NCI-H2029 treated with DMSO at 0.1 percent for 48 hours (cell line): Measurements from ENCODE around the gene CBFA2T3.
"Not testable (repeated sequence)": the region's sequence is repeated elsewhere in the genome, so short reads cannot be mapped to it uniquely, and the experiment has no call there.

Experiments used
- DNase-seq: peaks from one replicate; lab custom pipeline; 2025; lab: John Stamatoyannopoulos, UW

Gene CBFA2T3

GRCh38 chr16:89012622-89012995, 35.6 kb upstream of the CBFA2T3 start:
- no peak for DNase-seq

GRCh38 chr16:89011909-89012621, 35.1 kb upstream of the CBFA2T3 start:
- DNase-seq = no peak

GRCh38 chr16:89010210-89010925, 33.4 kb upstream of the CBFA2T3 start:
- DNase-seq = no peak

DNA sequence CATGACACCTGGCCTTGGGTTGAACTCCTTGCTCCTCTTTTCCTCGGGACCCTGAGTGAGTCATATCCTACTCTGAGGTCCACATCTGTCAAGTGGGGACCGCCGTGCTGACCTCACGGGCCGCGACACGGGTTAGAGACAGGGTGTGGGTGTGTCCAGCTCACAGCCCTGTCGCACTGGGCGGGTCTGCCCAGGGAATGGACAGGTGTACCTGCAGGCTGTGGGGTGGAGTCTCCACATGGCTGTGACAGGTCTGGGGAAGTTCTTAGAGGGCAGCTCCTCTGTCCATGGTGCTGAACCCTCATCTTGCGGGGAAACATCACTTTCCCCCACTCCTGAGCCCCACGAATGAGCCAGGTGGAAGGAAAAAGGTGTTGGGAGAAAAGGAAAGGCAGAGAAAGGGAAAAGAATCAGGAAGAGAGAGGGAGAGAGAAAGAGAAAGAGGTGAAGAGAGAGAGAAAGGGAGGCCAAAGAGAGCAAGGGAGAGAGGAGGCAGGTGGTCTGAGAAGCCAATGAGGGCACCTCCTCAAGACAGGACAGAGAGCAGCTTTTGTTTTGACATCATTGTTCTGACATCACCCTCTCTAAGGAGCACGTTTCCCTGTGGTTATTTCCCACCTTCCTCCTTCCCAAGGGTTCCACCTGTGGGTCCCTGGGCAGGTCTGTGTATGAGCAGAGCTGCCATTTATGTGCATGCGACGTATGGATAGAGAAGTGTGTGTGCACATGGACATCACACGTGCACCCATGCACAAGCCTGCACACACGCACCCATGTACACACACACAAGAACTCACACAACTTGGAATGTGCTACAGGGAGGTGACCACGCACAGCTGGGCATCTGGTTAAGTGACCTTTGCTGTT, 32.6 kb upstream of the CBFA2T3 start:
- no peak for DNase-seq

DNA sequence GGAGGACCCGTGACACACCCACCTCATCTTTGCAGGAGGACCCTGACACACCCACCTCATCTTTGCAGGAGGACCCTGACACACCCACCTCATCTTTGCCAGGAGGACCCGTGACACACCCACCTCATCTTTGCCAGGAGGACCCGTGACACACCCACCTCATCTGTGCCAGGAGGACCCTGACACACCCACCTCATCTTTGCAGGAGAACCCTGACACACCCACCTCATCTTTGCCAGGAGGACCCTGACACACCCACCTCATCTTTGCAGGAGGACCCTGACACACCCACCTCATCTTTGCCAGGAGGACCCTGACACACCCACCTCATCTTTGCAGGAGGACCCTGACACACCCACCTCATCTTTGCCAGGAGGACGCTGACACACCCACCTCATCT, 31.8 kb upstream of the CBFA2T3 start:
- DNase-seq = not testable (repeated sequence)

DNA sequence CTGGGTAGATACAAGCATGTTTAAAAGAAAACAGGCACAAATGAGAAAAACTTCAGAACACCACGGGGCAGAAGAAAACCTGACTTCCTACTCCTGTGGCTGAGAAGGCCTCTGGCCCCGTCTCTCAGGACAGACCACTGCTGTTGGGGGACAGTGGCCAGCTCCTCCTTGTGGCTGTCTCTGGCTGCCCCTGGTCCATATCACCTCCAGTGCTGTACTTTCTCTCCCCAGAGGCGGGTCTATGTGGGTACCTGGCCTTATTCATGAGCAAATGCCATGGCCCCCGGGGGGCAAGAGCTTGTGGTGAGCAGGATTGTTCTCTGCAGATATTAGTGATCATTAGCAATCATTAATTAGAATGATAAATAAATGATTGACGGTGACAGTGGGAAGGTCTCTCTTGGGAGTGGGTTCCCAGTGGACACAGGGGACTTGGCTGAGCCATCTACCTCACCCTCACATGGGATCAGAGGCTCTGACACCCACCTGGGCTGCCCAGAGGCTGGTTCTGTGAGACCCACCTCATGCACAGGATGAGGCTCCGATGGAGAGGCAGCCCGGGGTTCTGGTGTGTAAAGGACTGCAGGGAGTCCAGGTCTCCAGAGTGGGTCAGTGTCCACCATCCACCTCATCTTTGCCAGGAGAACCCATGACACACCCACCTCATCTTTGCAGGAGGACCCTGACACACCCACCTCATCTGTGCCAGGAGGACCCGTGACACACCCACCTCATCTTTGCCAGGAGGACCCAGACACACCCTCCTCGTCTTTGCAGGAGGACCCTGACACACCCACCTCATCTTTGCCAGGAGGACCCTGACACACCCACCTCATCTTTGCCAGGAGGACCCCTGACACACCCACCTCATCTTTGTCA, 30.6 kb upstream of the CBFA2T3 start:
- no peak for DNase-seq

- no peak for DNase-seq
Observed at GRCh38 chr16:89006036-89006752, 29.2 kb upstream of the CBFA2T3 start.

- DNase-seq = no peak
Observed at GRCh38 chr16:89005201-89006035, 28.4 kb upstream of the CBFA2T3 start.

GRCh38 chr16:89004209-89004831, 27.3 kb upstream of the CBFA2T3 start:
- DNase-seq = no peak

- DNase-seq = no peak
Observed at GRCh38 chr16:89003831-89004208, 26.8 kb upstream of the CBFA2T3 start.

GRCh38 chr16:89002851-89003830, 26.1 kb upstream of the CBFA2T3 start:
- DNase-seq = no peak

DNA sequence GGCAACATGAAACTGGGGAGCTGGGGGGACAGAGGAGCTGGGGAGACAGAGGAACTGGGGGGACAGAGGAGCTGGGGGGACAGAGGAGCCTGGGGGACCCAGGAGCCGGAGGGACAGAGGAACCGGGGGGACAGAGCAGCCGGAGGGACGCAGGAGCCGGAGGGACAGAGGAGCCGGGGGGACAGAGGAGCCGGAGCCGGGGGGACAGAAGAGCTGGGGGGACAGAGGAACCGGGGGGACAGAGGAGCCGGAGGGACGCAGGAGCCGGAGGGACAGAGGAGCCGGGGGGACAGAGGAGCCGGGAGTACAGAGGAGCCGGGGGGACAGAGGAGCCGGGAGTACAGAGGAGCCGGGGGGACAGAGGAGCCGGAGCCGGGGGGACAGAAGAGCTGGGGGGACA, 25.1 kb upstream of the CBFA2T3 start:
- not testable (repeated sequence) for DNase-seq

GRCh38 chr16:89001117-89002027, 24.4 kb upstream of the CBFA2T3 start:
- no peak for DNase-seq

DNA sequence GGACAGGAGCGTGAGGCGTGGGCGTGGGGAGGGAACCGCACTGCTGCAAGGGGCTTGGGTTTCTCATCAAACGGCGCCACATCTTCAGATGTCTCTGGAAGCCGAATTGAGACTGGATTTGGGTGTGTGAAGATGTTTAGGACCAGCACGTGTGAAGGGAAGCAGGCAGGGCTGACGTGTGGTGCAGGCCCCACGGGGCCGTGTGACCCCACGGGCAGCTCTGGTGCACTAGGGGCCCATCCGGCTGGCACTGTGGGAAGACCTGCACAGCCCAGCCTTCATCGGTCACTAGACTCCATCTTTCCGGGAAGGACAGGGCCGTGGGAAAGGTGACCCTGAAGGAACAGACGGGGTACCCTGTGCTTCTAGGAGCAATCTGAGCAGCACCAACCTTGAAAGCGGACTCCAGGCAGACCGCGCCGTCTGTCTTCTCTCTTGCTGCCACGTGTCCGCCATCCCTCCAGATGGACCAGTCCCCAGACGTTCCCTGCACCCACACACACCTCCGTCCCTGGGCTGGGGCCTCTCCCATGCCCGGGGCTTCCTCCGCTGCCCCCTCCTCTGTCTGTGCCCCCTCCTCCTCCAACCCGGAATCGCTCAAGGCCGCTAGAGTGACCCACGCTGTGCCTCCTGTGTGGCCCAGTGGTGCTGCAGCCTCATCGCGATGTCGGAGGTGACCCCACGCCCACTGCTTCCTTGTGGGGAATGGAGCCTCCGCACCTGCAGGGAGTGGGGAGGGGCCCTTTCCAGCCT, 23.4 kb upstream of the CBFA2T3 start:
- DNase-seq = no peak

DNA sequence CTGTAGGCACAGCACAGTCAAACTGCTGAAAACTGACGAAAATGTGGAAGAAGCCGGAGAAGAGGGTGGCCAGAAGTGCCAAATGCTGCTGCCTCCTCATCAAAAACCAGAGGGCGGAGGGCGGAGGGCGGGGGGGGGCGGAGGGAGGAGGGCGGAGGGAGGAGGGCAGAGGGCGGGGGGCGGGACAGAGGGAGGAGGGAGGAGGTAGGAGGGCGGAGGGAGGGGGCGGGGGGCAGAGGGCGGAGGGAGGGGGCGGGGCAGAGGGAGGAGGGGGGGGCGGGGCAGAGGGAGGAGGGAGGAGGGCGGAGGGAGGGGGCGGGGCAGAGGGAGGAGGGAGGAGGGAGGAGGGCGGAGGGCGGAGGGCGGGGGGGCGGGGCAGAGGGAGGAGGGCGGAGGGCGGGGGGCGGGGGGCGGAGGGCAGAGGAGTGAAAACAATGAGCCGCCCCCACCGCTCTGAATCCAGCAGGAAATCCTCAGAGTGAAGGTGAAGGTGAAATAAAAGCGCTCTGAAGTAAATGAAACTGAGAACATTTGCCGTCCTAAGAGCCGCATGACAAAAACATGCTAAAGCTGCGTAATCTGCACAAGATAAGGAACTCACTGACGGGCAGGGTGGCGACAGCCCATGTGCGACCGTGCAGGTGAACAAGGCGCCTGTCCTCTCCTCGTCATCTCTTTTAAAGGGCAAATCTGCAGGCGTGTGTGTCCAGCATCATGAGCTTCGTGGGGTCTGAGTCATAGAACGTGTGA, 22.6 kb upstream of the CBFA2T3 start:
- DNase-seq = no peak
